Measurements from ENCODE around the gene RAP1A. TPM values are rescaled to one million over a fixed set of nuclear protein-coding genes. Genes with fewer than 3 reads are reported as not detected.

Gene RAP1A
- total RNA-seq, 2 donors from 2014 or later = 83.9 to 146 TPM

DNA sequence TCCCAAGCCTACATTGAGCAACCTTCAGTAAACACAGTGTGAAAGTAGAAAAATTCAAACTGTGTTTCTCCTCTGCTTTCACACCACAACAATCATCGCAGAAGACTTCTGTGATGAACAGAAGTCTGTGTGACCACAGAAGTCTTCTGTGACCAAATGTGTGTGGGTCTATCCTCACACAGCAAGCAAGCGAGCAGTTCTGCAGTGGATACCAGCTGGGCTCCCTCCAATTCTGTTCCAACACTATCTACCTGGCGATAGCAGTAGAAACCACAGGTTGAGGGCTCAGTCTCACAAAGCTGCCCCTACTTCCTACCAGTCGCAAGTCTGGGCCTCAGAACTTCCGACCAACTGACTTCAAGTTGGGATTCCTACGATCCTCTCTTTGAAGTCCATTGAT, 21.0 kb upstream of the RAP1A start:
- TF ChIP-seq, protein P1, sequence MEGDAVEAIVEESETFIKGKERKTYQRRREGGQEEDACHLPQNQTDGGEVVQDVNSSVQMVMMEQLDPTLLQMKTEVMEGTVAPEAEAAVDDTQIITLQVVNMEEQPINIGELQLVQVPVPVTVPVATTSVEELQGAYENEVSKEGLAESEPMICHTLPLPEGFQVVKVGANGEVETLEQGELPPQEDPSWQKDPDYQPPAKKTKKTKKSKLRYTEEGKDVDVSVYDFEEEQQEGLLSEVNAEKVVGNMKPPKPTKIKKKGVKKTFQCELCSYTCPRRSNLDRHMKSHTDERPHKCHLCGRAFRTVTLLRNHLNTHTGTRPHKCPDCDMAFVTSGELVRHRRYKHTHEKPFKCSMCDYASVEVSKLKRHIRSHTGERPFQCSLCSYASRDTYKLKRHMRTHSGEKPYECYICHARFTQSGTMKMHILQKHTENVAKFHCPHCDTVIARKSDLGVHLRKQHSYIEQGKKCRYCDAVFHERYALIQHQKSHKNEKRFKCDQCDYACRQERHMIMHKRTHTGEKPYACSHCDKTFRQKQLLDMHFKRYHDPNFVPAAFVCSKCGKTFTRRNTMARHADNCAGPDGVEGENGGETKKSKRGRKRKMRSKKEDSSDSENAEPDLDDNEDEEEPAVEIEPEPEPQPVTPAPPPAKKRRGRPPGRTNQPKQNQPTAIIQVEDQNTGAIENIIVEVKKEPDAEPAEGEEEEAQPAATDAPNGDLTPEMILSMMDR (IDR thresholded peaks at IDR 0.05) = no peak
- intact Hi-C loops (cut with DNase I) = no loop called here
- DNase-seq = no peak
- H3K9me3 ChIP-seq = no peaks in the 10 kb centered on the region
- peaks cover 3% of the 10 kb centered on the region for H3K4me1 ChIP-seq
- H3K4me3 ChIP-seq = no peak overlapping the region
- no peaks in the 10 kb centered on the region for H3K36me3 ChIP-seq
- no peaks in the 10 kb centered on the region for H3K27me3 ChIP-seq
- no peak overlapping the region for H3K9ac ChIP-seq (ENCODE audit: low read depth in 2 of 2, low read length in 2 of 2)
- H3K27ac ChIP-seq = no peak overlapping the region

DNA sequence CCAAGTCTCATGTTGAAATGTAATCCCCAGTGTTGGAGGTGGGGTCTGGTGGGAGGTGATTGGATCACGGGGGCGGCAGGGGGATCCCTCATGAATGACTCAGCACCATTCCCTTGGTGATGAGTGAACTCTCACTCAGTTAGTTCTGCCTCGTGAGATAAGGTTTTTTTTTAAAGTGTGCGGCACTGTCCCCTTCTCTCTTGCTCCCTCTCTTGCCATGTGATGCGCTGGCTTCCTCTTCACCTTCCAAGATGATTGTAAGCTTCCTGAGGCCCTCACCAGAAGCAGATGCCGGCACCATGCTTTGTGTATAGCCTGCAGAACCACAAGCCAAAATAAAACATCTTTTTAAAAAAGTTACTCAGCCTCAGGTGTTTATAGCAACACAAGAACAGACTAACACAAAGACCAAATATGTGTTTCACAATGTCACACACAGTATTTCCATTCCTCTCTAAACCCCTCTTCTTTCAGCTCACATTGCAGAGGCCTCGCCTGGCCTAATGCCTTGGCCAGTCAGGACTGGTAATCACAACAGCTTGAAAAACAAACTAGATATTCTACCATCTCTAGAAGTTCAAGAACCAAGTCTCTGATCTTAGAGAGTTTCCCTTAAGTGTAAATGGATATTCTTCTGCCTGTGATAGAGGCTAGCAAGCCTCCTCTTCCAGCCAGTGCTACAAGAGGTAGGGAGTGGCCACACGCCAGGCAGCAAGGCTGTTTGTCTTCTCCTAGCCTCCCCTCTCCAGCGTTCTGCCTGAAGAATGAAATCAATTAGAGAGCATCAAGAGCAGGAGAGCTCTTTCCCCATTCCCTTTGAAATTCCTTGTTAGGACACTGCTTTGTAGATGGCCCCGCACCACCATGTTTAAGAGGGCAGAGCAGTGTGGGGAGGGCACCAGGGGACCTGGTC, 19.6 kb upstream of the RAP1A start:
- TF ChIP-seq, protein P1 (IDR thresholded peaks at IDR 0.05) = no peak
- no peaks in the 10 kb centered on the region for H3K4me1 ChIP-seq
- no peak overlapping the region for H3K9ac ChIP-seq (ENCODE audit: low read depth in 2 of 2, low read length in 2 of 2)
- no peaks in the 10 kb centered on the region for H3K9me3 ChIP-seq
- H3K36me3 ChIP-seq = no peaks in the 10 kb centered on the region
- no peak overlapping the region for H3K27ac ChIP-seq
- no peak overlapping the region for H3K4me3 ChIP-seq
- intact Hi-C loops (cut with DNase I) = no loop called here
- DNase-seq = no peak
- H3K27me3 ChIP-seq = no peaks in the 10 kb centered on the region

DNA sequence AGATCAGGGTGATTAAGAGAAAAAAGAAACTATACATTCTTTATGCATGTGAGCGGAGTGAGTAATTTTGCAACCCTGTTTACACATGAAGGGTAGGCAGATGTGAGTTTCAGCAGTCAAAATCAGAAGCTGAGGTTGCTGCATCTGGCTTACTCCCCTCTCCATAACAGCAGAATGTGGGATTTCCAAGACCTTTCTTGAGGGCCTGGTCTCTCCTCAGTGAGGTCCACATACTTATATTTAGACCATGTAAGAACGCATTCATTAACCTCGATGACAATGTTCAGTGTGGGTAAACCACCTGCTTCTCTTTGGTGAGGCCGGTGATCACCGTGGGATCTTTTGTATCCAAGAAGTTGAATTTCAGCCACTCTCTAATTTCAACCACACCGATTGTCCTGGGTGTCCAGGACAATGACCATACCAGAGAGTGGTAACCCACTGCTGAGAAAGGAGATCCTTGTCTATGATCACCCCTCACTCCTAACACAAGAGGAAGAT, 18.7 kb upstream of the RAP1A start:
- H3K4me3 ChIP-seq = no peak overlapping the region

DNA sequence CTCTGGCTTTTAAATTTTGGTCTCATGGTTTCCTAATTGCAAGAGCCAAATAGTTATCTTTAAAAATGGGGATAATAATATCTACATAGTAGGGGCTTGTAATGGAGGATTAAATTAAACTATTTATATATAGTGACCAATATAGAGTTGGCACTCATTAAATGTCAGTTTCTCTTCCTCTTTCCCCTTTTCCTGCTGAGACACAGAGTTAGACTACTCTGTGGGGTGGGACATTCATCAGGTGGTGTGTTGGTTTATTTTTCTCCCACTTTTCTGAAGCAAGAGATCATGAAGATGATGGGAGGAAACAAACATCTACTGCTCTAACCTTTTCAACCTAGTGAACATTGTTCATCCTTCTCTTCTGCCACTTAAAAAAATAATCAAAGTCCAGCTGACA, 17.3 kb upstream of the RAP1A start:
- intact Hi-C loops (cut with DNase I) = no loop called here
- Histone ChIP-seq H3K27ac (no peak overlapping the region), H3K4me1 (no peaks in the 10 kb centered on the region), H3K9ac (ENCODE audit: low read depth in 2 of 2, low read length in 2 of 2) (no peak overlapping the region), H3K9me3 (no peaks in the 10 kb centered on the region), H3K27me3 (no peaks in the 10 kb centered on the region), H3K4me3 (no peak overlapping the region), H3K36me3 (no peaks in the 10 kb centered on the region)
- DNase-seq = no peak
- TF ChIP-seq, protein P1 (IDR thresholded peaks at IDR 0.05) = no peak

More for the DNA sequence above, 18.7 kb upstream of the RAP1A start:
- TF ChIP-seq, protein P1 (IDR thresholded peaks at IDR 0.05) = no peak
- H3K9me3 ChIP-seq = no peaks in the 10 kb centered on the region
- H3K36me3 ChIP-seq = no peaks in the 10 kb centered on the region
- H3K9ac ChIP-seq (ENCODE audit: low read depth in 2 of 2, low read length in 2 of 2) = no peak overlapping the region
- DNase-seq = no peak
- intact Hi-C loops (cut with DNase I) = no loop called here
- no peaks in the 10 kb centered on the region for H3K27me3 ChIP-seq
- H3K27ac ChIP-seq = no peak overlapping the region
- H3K4me1 ChIP-seq = no peaks in the 10 kb centered on the region

DNA sequence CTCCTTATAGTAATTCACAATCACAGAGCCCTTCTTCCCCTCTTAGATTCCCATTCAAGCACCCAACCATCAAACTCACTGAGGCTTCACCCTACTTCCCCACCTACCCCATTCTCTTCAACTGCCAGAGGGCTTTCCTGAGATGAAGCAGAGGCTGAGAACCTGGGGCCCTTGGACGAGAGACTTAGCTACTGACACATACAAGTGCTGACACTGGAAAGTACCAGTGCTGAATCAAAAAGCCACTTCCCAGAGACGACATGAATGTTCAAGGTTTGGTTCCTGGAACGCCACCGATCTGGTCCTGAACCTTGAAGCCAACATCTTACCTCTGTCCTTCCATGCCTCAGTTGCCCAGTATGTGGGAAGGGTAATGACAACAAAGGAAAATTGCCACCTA, 16.6 kb upstream of the RAP1A start:
- Histone ChIP-seq H3K4me1 (no peaks in the 10 kb centered on the region), H3K9me3 (no peaks in the 10 kb centered on the region), H3K9ac (ENCODE audit: low read depth in 2 of 2, low read length in 2 of 2) (no peak overlapping the region), H3K36me3 (no peaks in the 10 kb centered on the region), H3K27ac (no peak overlapping the region), H3K4me3 (no peak overlapping the region), H3K27me3 (no peaks in the 10 kb centered on the region)
- intact Hi-C loops (cut with DNase I) = no loop called here
- no peak for DNase-seq
- TF ChIP-seq, protein P1 (IDR thresholded peaks at IDR 0.05) = no peak
